Stimulated activated CD4-positive, alpha-beta T cell treated with anti-CD3 and anti-CD28 coated beads, Interleukin-15, amount 100 ng/mL, for 1 hour (primary cell): ENCODE measurements around the gene SIRT2.
"Not testable (repeated sequence)": the region's sequence is repeated elsewhere in the genome, so short reads cannot be mapped to it uniquely, and the experiment has no call there.

ENCODE experiments used
- DNase-seq, 2 donors: peaks; one replicate each; pipeline ENCODE4 v3.0.0-alpha.2; 2020; ENCODE audit warnings: low read depth in 1 of 2, low spot score in 1 of 2

The SIRT2 gene

GRCh38 chr19:38869160-38869835, 30.1 kb downstream of the SIRT2 start:
- no peak for DNase-seq

- DNase-seq: no peak
Measured at GRCh38 chr19:38868551-38868950, 30.9 kb downstream of the SIRT2 start.

GRCh38 chr19:38867171-38867780, 32.1 kb downstream of the SIRT2 start:
- no peak for DNase-seq

- DNase-seq: no peak
Measured at GRCh38 chr19:38862321-38863059, 36.9 kb downstream of the SIRT2 start.

GRCh38 chr19:38861368-38861767, 38.0 kb downstream of the SIRT2 start:
- no peak for DNase-seq

GRCh38 chr19:38859631-38860204, 39.7 kb downstream of the SIRT2 start:
- DNase-seq: not testable (repeated sequence)

- no peak for DNase-seq
Measured at GRCh38 chr19:38856813-38857212, 42.6 kb downstream of the SIRT2 start.

GRCh38 chr19:38855751-38856150, 43.7 kb downstream of the SIRT2 start:
- not testable (repeated sequence) for DNase-seq

- DNase-seq: not testable (repeated sequence)
Measured at GRCh38 chr19:38854961-38855360, 44.5 kb downstream of the SIRT2 start.

- DNase-seq: no peak
Measured at GRCh38 chr19:38853214-38853613, 46.2 kb downstream of the SIRT2 start.

- DNase-seq: peak; percentile 27 to 30
Measured at GRCh38 chr19:38852231-38853044, 47.0 kb downstream of the SIRT2 start.

- peak; percentile 78 to 85 for DNase-seq
Measured at GRCh38 chr19:38851622-38852230, 47.7 kb downstream of the SIRT2 start.

GRCh38 chr19:38850976-38851621, 48.3 kb downstream of the SIRT2 start:
- DNase-seq: peak in 1 of 2 donors; percentile 24

GRCh38 chr19:38850436-38850975, 48.9 kb downstream of the SIRT2 start:
- peak; percentile 96 to 97 for DNase-seq

- peak; percentile 99 for DNase-seq
Measured at GRCh38 chr19:38849860-38850435, 49.5 kb downstream of the SIRT2 start, which contains the start of gene HNRNPL. TSS of gene HNRNPL (minus strand) at chr19:38849986. CDS start at chr19:38849966, 20 bp downstream.

- peak; percentile 97 to 100 for DNase-seq
Measured at GRCh38 chr19:38849147-38849859, 50.1 kb downstream of the SIRT2 start.

GRCh38 chr19:38848299-38849146, 50.9 kb downstream of the SIRT2 start:
- DNase-seq: no peak

- no peak for DNase-seq
Measured at GRCh38 chr19:38846097-38846496, 53.3 kb downstream of the SIRT2 start.
